H1 (cell line): ENCODE results near the gene FRMD4A. TPM values are rescaled to one million over a fixed set of nuclear protein-coding genes. Genes with fewer than 3 reads are reported as not detected.

Experiments used
- CTCF ChIA-PET: fragments of 300-600 bp; sonication (Branson Sonifier 250); formaldehyde crosslinking; loops from one replicate; lab custom pipeline; 2021; ENCODE audit not compliant: partially characterized antibody; lab: Charles Lee
- POLR2A ChIA-PET: fragments of 300-600 bp; sonication (Branson Sonifier 250); formaldehyde crosslinking; loops from one replicate; lab custom pipeline; 2021; ENCODE audit warnings: inconsistent platforms; ENCODE audit not compliant: partially characterized antibody; lab: Charles Lee
- DNase-seq, 2 experiments: peaks; one replicate each; pipeline versions ENCODE4 v3.0.0 to v3.0.0-alpha.2; 2010 to 2022; ENCODE audit warnings: low spot score in 2 of 2, low read depth in 1 of 2, mixed read lengths in 1 of 2
- FAIRE-seq: peaks from 2 replicates; lab custom pipeline; 2011; peaks lifted over from hg19 to GRCh38; lab: Jason Lieb, UNC
- H2AFZ ChIP-seq: 2 replicates; pipeline ENCODE4 v1.8.1; 2012; ENCODE audit warnings: low read length, inconsistent platforms
- H2AK5ac ChIP-seq: 2 replicates; pipeline ENCODE4 v1.6.1; 2013; ENCODE audit warnings: low read depth, low read length
- H2BK120ac ChIP-seq: replicated peaks from 2 replicates; pipeline ENCODE3; 2013; ENCODE audit warnings: low read depth, low read length, inconsistent platforms
- H2BK12ac ChIP-seq: 2 replicates; pipeline ENCODE4 v1.6.1; 2013; ENCODE audit warnings: low read depth, low read length
- H2BK15ac ChIP-seq: 2 replicates; pipeline ENCODE4 v1.6.1; 2013; ENCODE audit warnings: low read length
- H2BK20ac ChIP-seq: 2 replicates; pipeline ENCODE4 v1.6.1; 2013; ENCODE audit warnings: low read length
- H2BK5ac ChIP-seq: 2 replicates; pipeline ENCODE4 v1.6.1; 2013; ENCODE audit warnings: low read depth, low read length
- H3K14ac ChIP-seq: 2 replicates; pipeline ENCODE4 v1.6.1; 2013; ENCODE audit warnings: inconsistent platforms; ENCODE audit not compliant: insufficient read length
- H3K18ac ChIP-seq: 2 replicates; pipeline ENCODE4 v1.6.1; 2013; ENCODE audit warnings: low read length; ENCODE audit errors: extremely low read depth
- H3K23ac ChIP-seq: 2 replicates; pipeline ENCODE4 v1.6.1; 2013; ENCODE audit warnings: inconsistent platforms; ENCODE audit not compliant: insufficient read length
- H3K23me2 ChIP-seq: 2 replicates; pipeline ENCODE4 v1.6.1; 2013; ENCODE audit warnings: low read depth, low read length
- H3K27ac ChIP-seq: 2 replicates; pipeline ENCODE4 v1.6.1; 2011; ENCODE audit warnings: low read depth, low read length, inconsistent platforms
- H3K27me3 ChIP-seq, 4 experiments: replicated peaks in 1 of 4; 1 replicate in 1 of 4; 2 replicates in 3 of 4; pipeline versions ENCODE4 v1.6.1 to v1.8.1; 2011 to 2013; ENCODE audit warnings: low read length in 3 of 4, mild to moderate bottlenecking in 3 of 4, inconsistent platforms in 2 of 4, mixed read lengths in 2 of 4, moderate library complexity in 1 of 4; ENCODE audit not compliant: control insufficient read depth in 3 of 4, insufficient read depth in 3 of 4; ENCODE audit errors: extremely low read depth in 1 of 4
- H3K36me3 ChIP-seq, 4 experiments: 2 replicates each; pipeline versions ENCODE4 v1.6.1 to v1.8.1; 2011 to 2013; ENCODE audit warnings: mild to moderate bottlenecking in 4 of 4, low read length in 3 of 4, moderate library complexity in 2 of 4, control low read depth in 1 of 4, inconsistent platforms in 1 of 4; ENCODE audit not compliant: insufficient read depth in 4 of 4, control insufficient read depth in 2 of 4
- H3K4ac ChIP-seq: replicated peaks from 2 replicates; pipeline ENCODE3; 2013; ENCODE audit warnings: low read length, low read depth, mixed read lengths, inconsistent platforms; ENCODE audit not compliant: insufficient read length
- H3K4me1 ChIP-seq, 4 experiments: replicated peaks in 1 of 4; 1 replicate in 1 of 4; 2 replicates in 3 of 4; pipeline versions ENCODE4 v1.6.1 to v1.8.1; 2011 to 2013; ENCODE audit warnings: low read length in 3 of 4, inconsistent platforms in 2 of 4, mixed read lengths in 1 of 4; ENCODE audit not compliant: insufficient read depth in 4 of 4, control insufficient read depth in 3 of 4
- H3K4me2 ChIP-seq, 2 experiments: 2 replicates each; pipeline versions ENCODE4 v1.6.1 to v1.8.1; 2011 to 2013; ENCODE audit warnings: low read depth in 2 of 2, low read length in 2 of 2, control low read depth in 1 of 2, inconsistent platforms in 1 of 2, mild to moderate bottlenecking in 1 of 2; ENCODE audit not compliant: insufficient read depth in 1 of 2
- H3K4me3 ChIP-seq, 4 experiments: fragments of 200-600, 300-600 bp in 1 of 4; sonication (generic), shearing (Covaris generic), sonication (Bioruptor Twin) in 1 of 4; 2 replicates each; pipeline versions ENCODE4 v1.5.1 to v1.8.1; 2011 to 2016; ENCODE audit warnings: low read length in 4 of 4, low read depth in 3 of 4, control low read depth in 2 of 4, inconsistent platforms in 2 of 4, mild to moderate bottlenecking in 2 of 4, mixed read lengths in 1 of 4, moderate library complexity in 1 of 4; ENCODE audit not compliant: insufficient read depth in 2 of 4; ENCODE audit errors: extremely low read depth in 1 of 4
- H3K56ac ChIP-seq: replicated peaks from 2 replicates; pipeline ENCODE3; 2013; ENCODE audit warnings: low read depth, mild to moderate bottlenecking, mixed read lengths, low read length, inconsistent platforms; ENCODE audit not compliant: insufficient read length
- H3K79me1 ChIP-seq: 2 replicates; pipeline ENCODE4 v1.6.1; 2013; ENCODE audit warnings: low read depth, low read length, control low read depth
- H3K79me2 ChIP-seq, 2 experiments: 2 replicates each; pipeline versions ENCODE4 v1.6.1 to v1.8.1; 2012 to 2013; ENCODE audit warnings: low read length in 2 of 2, mild to moderate bottlenecking in 2 of 2, inconsistent platforms in 1 of 2; ENCODE audit not compliant: insufficient read depth in 2 of 2, control insufficient read depth in 1 of 2
- H3K9ac ChIP-seq, 4 experiments: replicated peaks in 1 of 4; 1 replicate in 1 of 4; 2 replicates in 3 of 4; pipeline versions ENCODE4 v1.6.1 to v1.8.1; 2011 to 2013; ENCODE audit warnings: low read depth in 3 of 4, low read length in 3 of 4, control low read depth in 2 of 4, mild to moderate bottlenecking in 2 of 4, moderate library complexity in 2 of 4, inconsistent platforms in 1 of 4; ENCODE audit errors: extremely low read depth in 1 of 4
- H3K9me3 ChIP-seq, 2 experiments: 2 replicates each; pipeline versions ENCODE4 v1.6.1 to v1.8.1; 2012 to 2013; ENCODE audit warnings: mild to moderate bottlenecking in 2 of 2, moderate library complexity in 2 of 2, control low read depth in 1 of 2, inconsistent platforms in 1 of 2, low read depth in 1 of 2, low read length in 1 of 2, mixed read lengths in 1 of 2; ENCODE audit not compliant: insufficient read depth in 2 of 2
- H4K20me1 ChIP-seq, 2 experiments: replicated peaks in 1 of 2; 2 replicates each; pipeline versions ENCODE3 to v1.8.1; 2011 to 2013; ENCODE audit warnings: inconsistent platforms in 2 of 2, low read length in 2 of 2, mild to moderate bottlenecking in 1 of 2; ENCODE audit not compliant: insufficient read depth in 2 of 2, control insufficient read depth in 1 of 2
- H4K5ac ChIP-seq: 2 replicates; pipeline ENCODE4 v1.6.1; 2013; ENCODE audit warnings: low read length, low read depth, mixed read lengths, inconsistent platforms; ENCODE audit not compliant: insufficient read length
- H4K8ac ChIP-seq: 2 replicates; pipeline ENCODE4 v1.8.0; 2013; ENCODE audit warnings: mild to moderate bottlenecking, moderate library complexity, low read length, inconsistent platforms; ENCODE audit not compliant: insufficient read depth; ENCODE audit errors: extremely low read depth
- H4K91ac ChIP-seq: replicated peaks from 2 replicates; pipeline ENCODE3; 2013; ENCODE audit warnings: low read length, mixed read lengths, inconsistent platforms; ENCODE audit not compliant: insufficient read length
- BACH1 ChIP-seq: IDR thresholded peaks from 2 replicates; pipeline ENCODE4 v1.6.1; 2012; ENCODE audit warnings: low read length, improper control_type of control experiment
- CBX8 ChIP-seq: fragments of 300-800, 300-1000 bp; sonication (generic); IDR thresholded peaks from 2 replicates; pipeline ENCODE4 v1.7.1; 2016; ENCODE audit warnings: low read depth, low read length, borderline replicate concordance
- E2F6 ChIP-seq: IDR thresholded peaks from 2 replicates; pipeline ENCODE4 v1.6.1; 2012; ENCODE audit warnings: inconsistent platforms
- GTF2F1 ChIP-seq: IDR thresholded peaks from 2 replicates; pipeline ENCODE4 v1.6.1; 2012; ENCODE audit warnings: low read depth, low read length, improper control_type of control experiment, borderline replicate concordance
- JUN ChIP-seq: IDR thresholded peaks from 2 replicates; pipeline ENCODE4 v1.6.1; 2011; ENCODE audit warnings: low read depth, mild to moderate bottlenecking, improper control_type of control experiment, low read length
- JUND ChIP-seq: IDR thresholded peaks from 2 replicates; pipeline ENCODE4 v1.6.1; 2011; ENCODE audit warnings: mild to moderate bottlenecking, improper control_type of control experiment, low read length
- KDM4A ChIP-seq: IDR thresholded peaks from one replicate; pipeline ENCODE4 v1.7.1; 2012; ENCODE audit warnings: low read depth, mild to moderate bottlenecking, moderate library complexity, low read length, inconsistent platforms; ENCODE audit not compliant: severe bottlenecking
- RBBP5 ChIP-seq: IDR thresholded peaks from 2 replicates; pipeline ENCODE4 v1.7.1; 2012; ENCODE audit warnings: low read depth, mild to moderate bottlenecking, inconsistent platforms, low read length, moderate library complexity, borderline replicate concordance
- RNF2 ChIP-seq: fragments of 200-900, 300-1000 bp; sonication (generic); IDR thresholded peaks from 2 replicates; pipeline ENCODE4 v1.7.1; 2016; ENCODE audit warnings: borderline replicate concordance, low read depth, mild to moderate bottlenecking, antibody characterized with exemption, low read length; ENCODE audit not compliant: poor library complexity, severe bottlenecking; ENCODE audit errors: missing control alignments
- SIX5 ChIP-seq: IDR thresholded peaks from 2 replicates; pipeline ENCODE4 v1.6.1; 2011; ENCODE audit warnings: mild to moderate bottlenecking, low read depth, low read length
- SP2 ChIP-seq: IDR thresholded peaks from 2 replicates; pipeline ENCODE4 v1.6.1; 2012; ENCODE audit warnings: mild to moderate bottlenecking, low read length, inconsistent platforms
- SUZ12 ChIP-seq: fragments of 200-600 bp; sonication (generic); IDR thresholded peaks from 2 replicates; pipeline ENCODE4 v1.6.1; 2012; ENCODE audit warnings: mild to moderate bottlenecking, inconsistent platforms, low read length, moderate library complexity, mixed read lengths
- TBP ChIP-seq: IDR thresholded peaks from 2 replicates; pipeline ENCODE4 v1.6.1; 2011; ENCODE audit warnings: low read depth, low read length, improper control_type of control experiment
- ZNF274 ChIP-seq: IDR thresholded peaks from 2 replicates; pipeline ENCODE4 v1.7.0; 2012; ENCODE audit warnings: low read length, borderline replicate concordance; ENCODE audit errors: extremely low read depth
- WGBS, 2 experiments: shearing (Covaris generic) in 1 of 2; methylation state at CpG; one replicate each; pipeline versions ENCODE4 v1.1.6 to v1.1.7; 2013 to 2015; ENCODE audit warnings: low lambda C conversion rate in 2 of 2, mixed read lengths in 2 of 2, inconsistent platforms in 1 of 2, low coverage in 1 of 2, missing lambda C conversion rate in 1 of 2; ENCODE audit not compliant: insufficient replicate concordance in 2 of 2, insufficient coverage in 1 of 2, insufficient read length in 1 of 2; ENCODE audit errors: extremely low coverage in 1 of 2, missing lambda C conversion rate in 1 of 2; 5-methylcytosine and 5-hydroxymethylcytosine counted together
- polyA plus RNA-seq, 7 experiments: library from polyadenylated mRNA; depleted of rRNA in 3 of 7; stranded (reverse) in 5 of 7; unstranded in 2 of 7; fragments of >200 nt in 5 of 7; fragments of 200-250 nt in 2 of 7; gene quantifications; 1 replicate in 5 of 7; 2 replicates in 1 of 7; 4 replicates in 1 of 7; pipeline versions ENCODE4 v1.2.1 to v1.2.3, GENCODE V29; 2011 to 2013; ENCODE audit warnings: missing spikeins in 2 of 7, mixed read lengths in 2 of 7
- total RNA-seq: library from RNA; stranded (reverse); fragmentation: NEBNext Ultra II Directional; extraction: Animal tissue kit (Norgen Biotek cat#: 25700); gene quantifications from 2 replicates; pipeline ENCODE4 v1.2.1, GENCODE V29; 2021

Gene FRMD4A
- total and polyA plus RNA-seq, 2 of the 8 experiments (the other 6 are each of a cell fraction or from before 2014, with no cell fraction given): 38.6 to 39.6 TPM

DNA sequence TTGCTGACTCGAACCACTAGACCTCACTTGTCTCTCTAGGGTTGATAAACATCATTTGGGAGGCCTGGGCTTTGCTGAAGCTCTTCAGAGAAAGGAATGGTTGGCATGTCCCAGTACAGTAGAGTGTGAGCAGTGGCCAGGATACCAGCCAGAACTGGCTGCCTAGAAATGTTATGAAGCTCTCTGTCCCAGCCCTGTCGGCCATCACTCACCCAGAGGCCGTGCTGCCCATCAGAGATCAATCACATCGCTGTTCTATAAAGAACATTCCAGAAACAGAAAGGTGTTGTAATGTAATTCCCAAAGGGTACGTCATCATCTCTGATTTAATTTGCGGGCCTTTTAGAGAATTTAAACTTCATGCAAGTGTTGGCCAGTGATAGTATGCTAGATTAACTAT, 632.5 kb downstream of the FRMD4A start:
- no peak overlapping the region for H4K5ac ChIP-seq
- no peak overlapping the region for H2BK120ac ChIP-seq
- FAIRE-seq (no peak), DNase-seq (no peak)
- peaks cover 0 to 4% of the 10 kb centered on the region in 2 experiments for H4K20me1 ChIP-seq
- H3K27ac ChIP-seq: no peak overlapping the region
- H3K4me2 ChIP-seq: no peak overlapping the region
- no peaks in the 10 kb centered on the region for H3K79me1 ChIP-seq
- 89% methylated on average over 6 of the region's 6 CpGs; no CpG with 5 or more reads in 1 of the 2 experiments for WGBS, 2 experiments
- no peak overlapping the region for H2BK15ac ChIP-seq
- H3K4me3 ChIP-seq: no peak overlapping the region
- H3K9ac ChIP-seq: no peak overlapping the region
- peaks cover 0 to under 1% (median 0%) of the 10 kb centered on the region in 4 experiments; a peak in 2 of 7 replicates for H3K4me1 ChIP-seq
- 0 out of 4 replicates have a peak, but pooled peaks cover 0 to 1% of the 10 kb centered on the region in 2 experiments for H3K79me2 ChIP-seq
- H3K4ac ChIP-seq: no peak overlapping the region
- no peak overlapping the region for H3K56ac ChIP-seq
- no peak overlapping the region for H4K91ac ChIP-seq
- peaks cover 2 to 38% (median 14%) of the 10 kb centered on the region in 4 experiments for H3K36me3 ChIP-seq
- H3K18ac ChIP-seq: no peak overlapping the region
- H2BK5ac ChIP-seq: no peak overlapping the region
- H2BK12ac ChIP-seq: no peak overlapping the region
- no peak overlapping the region for H2AK5ac ChIP-seq
- H3K9me3 ChIP-seq: no peaks in the 10 kb centered on the region
- H3K23me2 ChIP-seq: no peaks in the 10 kb centered on the region
- ChIA-PET CTCF (interaction anchor here (0.7 kb wide), 1 partner anchor 41 kb away, joined by 3 read pairs; no protein-coding TSS in a partner anchor), POLR2A (no interaction called here)
- H3K14ac ChIP-seq: no peak overlapping the region
- H3K27me3 ChIP-seq: no peaks in the 10 kb centered on the region
- H4K8ac ChIP-seq: no peak overlapping the region
- H2AFZ ChIP-seq: no peak overlapping the region
- H3K23ac ChIP-seq: no peak overlapping the region
- no peak overlapping the region for H2BK20ac ChIP-seq
- TF ChIP-seq BACH1: no peak
- no peak for TF ChIP-seq ZNF274
- TF ChIP-seq SIX5: no peak
- TF ChIP-seq SUZ12: no peak
- no peak for TF ChIP-seq RNF2
- TF ChIP-seq SP2: no peak
- no peak for TF ChIP-seq RBBP5
- no peak for TF ChIP-seq TBP
- TF ChIP-seq JUND: no peak
- no peak for TF ChIP-seq CBX8
- TF ChIP-seq GTF2F1: no peak
- no peak for TF ChIP-seq KDM4A
- TF ChIP-seq E2F6: no peak
- no peak for TF ChIP-seq JUN
